Erythroblast (primary cell): Measurements from ENCODE around the gene MEP1A.

Source experiments
- GATA1 ChIP-seq: IDR thresholded peaks from 2 replicates; pipeline ENCODE4 v1.6.1; 2011; ENCODE audit warnings: low read depth, mild to moderate bottlenecking, control low read depth, low read length, moderate library complexity
- POLR2A ChIP-seq: IDR thresholded peaks from 2 replicates; pipeline ENCODE4 v1.6.1; 2011; ENCODE audit warnings: mild to moderate bottlenecking, low read length

DNA sequence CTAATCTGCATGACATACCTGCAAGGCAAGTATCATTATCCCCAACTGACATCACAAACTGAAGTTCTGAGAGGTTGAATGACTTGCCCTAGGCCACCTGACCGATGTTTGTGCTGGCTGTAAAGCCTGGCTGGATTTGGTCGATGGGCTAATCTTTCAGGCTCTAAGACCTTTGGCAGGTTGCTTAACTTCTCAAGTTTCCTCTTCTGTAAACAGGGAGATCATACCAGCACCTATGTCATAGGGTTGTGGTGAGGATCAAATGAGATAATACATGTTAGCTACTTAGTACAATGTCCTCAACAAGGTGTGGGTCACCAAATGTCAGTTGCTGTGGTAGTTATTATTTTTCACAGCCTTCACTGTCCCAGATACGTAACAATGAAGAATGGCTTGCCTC is 32.3 kb upstream of the MEP1A start:
- TF ChIP-seq POLR2A (no peak), GATA1 (no peak)
